SIG-M5 (cell line): ENCODE measurements around the gene ZNF205.

Experiments used
- DNase-seq: peaks from one replicate; lab custom pipeline; 2025; lab: John Stamatoyannopoulos, UW

Gene ZNF205

DNA sequence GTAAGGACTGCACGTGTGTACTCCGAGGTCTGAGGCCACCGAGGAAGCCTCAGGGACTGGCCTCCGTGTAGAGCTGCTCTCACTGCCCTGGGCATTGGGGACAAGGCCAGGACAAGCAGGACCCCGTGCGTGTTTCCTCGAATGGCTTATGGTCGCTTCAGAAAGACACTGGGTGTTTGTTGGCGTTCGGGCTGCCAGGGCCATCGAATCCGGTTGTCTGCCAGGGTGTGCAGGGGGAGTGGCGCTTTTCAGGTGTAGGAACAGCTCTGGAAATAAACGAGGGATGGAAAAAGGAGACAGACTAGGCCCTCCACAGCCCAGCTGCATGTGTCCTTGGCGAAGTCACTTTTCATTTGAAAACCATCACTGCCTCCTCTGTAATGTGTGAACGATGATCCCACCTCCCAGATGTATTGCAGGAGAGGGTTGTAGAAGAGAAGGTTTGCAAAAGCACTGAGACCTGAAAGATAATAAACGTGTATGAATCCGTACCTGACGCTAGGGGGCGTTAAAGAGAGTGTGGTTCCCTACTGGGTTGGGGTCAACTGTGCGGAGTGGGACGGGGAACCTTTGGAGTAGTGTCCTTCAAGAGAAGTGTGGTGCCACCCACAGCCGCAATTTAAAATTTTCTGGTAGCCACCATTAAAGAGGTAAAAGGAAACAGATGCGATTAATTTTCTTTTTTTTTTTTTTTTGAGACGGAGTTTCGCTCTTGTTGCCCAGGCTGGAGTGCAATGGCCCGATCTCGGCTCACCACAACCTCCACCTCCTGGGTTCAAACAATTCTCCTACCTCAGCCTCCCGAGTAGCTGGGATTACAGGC lies 11.2 kb upstream of the ZNF205 start:
- DNase-seq: no peak

DNA sequence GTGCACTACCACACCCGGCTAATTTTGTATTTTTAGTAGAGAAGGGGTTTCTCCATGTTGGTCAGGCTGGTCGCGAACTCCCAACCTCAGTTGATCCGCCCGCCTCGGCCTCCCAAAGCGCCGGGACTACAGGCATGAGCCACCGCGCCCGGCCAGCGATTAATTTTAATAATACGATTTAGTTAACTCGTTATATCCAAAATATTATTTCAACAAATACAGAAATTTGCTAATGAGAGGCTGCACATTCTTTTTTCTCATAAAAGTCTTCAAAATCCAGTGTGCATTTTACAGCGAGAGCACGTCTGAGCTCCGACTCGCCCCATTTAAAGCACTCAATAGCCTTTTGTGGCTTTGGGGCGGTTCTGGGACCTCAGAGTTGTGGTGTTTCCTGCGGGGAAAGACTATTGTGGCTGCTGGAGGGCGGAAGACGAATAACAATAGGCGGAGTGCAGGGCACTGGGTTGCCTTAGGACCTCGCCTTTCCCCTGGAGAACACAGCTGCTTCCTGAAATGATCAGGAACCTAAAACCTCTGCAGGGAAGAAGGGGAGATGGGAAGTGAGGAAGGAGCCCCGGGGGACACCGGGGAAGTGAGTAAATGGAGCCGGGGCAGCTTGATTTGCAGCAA lies 10.4 kb upstream of the ZNF205 start:
- no peak for DNase-seq

DNA sequence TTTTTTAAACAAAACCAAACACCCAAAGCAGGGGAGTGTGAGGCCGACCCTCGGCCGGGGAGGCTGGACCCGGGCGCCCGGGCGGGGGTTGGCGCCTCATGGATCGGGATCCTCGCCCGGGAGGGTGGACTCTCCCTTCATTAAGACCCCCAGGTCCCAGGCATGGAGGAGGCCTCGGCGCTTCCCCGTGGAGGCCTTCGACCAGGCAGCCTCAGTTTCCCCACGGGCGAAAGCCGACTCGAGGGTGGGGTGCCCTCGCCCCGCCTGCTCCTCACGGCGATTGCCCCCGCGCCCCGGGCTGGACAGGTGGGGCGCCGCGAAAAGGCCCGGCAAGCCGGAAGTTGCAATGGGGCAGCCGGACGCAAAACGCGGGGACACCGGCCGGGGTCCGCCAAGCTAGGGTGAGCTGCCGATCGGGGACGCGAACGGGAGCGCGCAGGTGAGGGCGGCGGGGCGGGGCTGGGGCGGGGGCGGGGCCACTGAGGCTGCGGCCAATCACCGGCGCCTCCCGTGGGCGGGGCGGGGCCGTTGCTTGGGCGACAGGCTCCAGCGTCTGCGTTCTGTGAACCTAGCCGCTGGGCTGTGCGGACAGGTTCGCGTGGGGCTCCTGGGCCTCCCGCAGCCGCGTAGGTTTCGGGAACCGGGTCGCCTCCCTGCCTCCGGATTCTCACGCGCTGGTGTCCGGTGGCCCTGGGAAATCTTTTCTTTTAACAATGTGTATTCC lies 6.0 kb upstream of the ZNF205 start:
- DNase-seq: no peak

DNA sequence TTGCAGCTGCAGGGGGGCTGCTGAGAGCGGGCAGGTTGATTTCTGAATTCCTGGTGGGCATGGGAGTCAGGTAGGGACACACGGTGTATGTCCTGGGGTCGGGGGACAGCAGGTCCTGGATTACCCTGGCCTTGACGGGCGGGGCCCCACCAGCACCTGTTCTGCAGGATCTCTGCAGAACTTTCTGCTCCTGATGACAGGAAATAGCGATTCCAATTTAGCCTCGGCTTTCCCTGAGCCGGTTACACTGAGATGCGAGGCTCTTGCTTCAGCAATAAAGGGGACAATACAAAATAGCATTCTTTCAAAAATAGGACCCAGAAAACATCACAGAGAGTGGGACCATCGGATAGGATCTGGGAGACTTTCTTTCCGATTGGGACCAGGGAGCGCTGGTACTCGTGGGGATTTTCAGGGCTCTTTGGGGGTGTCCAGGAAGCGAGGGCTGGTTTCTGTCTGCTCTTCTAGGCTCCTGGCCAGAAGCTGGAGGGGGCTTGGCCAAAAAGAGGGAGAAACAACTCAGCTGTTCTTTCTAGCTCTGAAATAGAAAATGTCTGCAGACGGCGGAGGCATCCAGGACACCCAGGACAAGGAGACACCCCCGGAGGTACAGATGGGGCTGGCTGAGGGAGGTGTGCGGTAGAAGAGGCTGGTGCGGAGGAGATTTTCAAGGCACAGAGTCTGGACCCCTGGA lies 642 bp downstream of the ZNF205 start:
- no peak for DNase-seq

DNA sequence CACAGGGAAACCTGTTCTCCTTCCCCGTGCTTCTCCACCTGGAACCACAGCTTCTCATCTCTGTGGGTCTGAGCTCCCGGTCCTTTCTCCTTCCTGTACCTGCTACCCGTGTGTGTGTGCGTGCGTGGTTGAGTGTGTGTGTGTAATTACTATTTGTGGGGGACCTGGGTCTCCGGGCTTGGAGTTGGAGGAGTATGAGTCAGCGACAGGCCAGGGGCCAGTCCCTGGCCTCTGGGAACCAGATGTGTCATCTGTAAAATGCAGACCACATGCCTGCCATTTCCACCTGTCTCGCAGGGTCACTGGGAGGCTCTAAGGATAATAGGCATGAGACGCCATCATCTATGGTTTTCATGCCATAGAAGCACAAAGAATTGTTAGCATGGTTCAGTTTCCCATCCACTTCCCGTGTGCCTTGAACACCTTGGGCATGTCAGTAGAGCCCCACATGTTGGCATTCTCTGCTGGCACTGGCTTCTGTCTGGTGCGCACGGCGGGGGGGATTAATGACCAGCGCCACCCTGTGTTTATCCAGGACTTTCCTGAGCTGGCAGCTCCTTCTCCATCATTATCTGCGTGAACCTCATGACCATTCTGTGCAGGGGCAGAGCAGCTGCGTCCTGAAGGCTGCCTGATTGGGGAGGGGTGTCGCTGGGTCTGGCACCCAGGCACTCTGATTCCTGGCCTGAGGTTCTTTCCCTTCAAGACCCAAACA lies 1.5 kb downstream of the ZNF205 start:
- DNase-seq: no peak

DNA sequence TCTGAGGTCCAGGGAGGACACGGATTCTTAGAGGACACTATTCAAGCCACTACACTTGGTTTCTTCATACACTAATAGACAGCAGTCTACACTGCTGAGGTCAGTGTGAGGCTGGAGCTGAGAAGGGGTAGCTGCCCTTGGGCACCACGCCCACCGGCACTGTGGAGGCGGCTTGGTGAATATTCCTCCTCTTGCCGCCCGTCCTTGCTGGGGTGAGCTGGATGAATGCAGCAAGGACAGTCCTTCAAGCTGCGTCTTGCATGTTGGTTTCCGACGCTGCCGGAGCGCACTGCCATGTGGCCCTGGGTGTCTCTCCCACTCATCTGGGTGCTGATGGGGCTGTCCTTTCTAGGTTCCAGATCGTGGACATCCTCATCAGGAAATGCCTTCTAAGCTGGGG lies 2.6 kb downstream of the ZNF205 start:
- no peak for DNase-seq

DNA sequence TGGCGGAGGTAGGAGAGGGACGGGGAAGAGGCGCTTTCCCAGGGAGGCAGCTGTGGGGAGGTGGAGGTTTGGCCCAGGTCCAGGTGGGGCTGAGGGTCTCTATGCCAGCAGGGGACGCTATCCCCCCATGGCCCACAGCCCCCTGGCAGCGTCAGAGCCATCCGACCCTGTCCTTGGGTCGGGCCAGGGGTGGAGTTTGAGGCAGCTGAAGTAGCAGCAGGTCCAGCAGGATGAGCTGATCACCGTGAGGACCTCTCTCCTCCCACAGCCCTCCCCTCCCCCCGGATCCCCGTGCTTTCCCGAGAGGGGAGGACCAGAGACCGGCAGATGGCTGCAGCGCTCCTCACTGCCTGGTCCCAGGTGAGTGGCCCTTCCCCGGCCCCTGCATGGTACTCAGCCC lies 3.2 kb downstream of the ZNF205 start:
- no peak for DNase-seq

DNA sequence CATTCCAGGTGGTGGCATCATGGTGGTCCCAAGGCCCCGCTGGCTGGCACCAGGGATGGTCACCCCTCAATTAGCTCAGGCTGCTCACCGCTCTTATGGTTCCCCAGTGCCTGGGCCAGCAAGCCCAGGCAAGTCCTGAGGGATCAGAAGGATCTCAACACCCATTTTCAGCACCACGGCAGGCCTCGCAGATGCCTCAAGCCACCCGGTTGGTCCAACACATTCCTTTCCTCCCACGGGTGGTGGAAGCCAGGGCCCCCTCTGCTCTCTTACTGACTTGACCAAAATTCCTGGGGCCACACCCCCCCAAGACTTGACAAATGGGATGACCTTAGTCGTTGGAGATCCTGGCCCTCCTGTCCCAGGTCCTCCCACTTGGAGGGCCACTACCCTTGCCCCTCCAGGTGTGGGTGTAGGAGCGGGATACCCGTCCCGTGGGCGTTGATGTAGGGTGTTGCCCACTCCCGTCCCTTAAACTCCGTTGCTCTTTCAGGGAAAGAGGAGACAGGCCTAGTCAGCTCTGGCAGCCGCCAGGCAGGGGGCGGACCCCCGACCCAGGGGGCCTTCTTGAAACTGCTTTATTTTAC lies 5.9 kb downstream of the ZNF205 start:
- no peak for DNase-seq

DNA sequence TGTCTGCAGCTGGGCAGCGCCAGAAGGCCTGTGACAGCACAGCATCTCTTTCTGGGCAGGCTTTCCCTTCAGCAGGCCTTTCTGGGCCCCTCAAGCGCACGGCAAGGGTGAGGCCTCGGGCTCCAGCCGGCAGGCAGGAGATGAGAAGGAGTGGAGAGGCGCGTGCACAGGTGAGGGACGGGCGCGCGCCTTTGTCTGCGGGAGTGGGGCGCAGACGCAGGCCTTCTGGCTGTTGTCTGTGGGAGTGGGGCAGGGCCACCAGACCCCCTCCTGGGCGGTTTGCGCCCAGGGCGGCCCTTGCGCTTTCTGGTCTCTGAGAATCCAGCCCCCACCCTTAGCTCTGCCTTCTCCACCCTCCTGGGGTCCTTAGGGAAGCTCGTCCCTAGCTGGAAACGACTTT lies 6.5 kb downstream of the ZNF205 start:
- DNase-seq: no peak

DNA sequence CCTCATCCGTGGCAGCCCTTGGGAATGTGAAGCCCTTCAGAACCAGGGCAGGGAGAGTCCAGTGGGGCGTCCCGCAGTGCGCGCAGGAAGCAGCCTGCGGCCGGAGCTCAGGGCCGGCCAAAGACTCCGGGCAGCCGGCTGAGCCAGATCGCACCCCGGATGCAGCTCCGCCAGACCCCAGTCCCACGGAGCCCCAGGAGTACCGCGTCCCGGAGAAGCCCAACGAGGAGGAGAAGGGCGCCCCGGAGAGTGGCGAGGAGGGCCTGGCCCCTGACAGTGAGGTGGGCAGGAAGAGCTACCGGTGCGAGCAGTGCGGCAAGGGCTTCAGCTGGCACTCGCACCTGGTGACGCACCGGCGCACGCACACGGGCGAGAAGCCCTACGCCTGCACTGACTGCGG lies 6.9 kb downstream of the ZNF205 start:
- no peak for DNase-seq

DNA sequence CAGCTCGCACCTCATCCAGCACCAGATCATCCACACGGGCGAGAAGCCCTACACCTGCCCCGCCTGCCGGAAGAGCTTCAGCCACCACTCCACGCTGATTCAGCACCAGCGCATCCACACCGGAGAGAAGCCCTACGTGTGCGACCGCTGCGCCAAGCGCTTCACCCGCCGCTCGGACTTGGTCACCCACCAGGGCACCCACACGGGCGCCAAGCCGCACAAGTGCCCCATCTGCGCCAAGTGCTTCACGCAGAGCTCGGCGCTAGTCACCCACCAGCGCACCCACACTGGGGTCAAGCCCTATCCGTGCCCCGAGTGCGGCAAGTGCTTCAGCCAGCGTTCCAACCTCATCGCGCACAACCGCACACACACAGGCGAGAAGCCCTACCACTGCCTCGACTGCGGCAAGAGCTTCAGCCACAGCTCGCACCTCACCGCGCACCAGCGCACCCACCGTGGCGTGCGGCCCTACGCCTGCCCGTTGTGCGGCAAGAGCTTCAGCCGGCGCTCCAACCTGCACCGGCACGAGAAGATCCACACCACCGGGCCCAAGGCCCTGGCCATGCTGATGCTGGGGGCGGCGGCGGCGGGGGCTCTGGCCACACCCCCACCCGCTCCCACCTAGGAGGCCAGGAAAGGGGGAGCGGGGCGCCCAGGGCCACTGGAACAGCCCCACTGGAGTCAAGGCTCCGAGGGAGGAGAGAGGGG lies 7.5 kb downstream of the ZNF205 start:
- no peak for DNase-seq

DNA sequence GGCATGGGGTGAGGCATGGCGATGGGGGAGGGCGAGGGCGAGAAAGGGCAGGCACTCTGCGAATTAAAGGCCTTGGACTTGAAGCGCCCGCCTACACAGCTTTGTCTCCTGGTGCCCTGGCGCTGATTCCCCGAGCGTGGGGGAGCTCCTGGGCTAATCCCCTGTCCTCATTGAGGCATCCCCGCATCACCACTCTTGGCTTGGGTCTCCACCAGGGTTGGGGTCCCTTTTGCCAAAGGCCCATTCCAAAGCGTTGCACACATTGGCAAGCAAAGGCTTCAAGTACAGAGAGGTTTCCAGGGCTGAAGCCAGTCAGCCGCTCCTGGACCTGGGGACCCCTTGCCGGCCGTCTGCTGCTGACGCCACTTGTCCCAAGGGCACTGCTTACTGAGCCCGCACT lies 8.0 kb downstream of the ZNF205 start:
- DNase-seq: no peak

DNA sequence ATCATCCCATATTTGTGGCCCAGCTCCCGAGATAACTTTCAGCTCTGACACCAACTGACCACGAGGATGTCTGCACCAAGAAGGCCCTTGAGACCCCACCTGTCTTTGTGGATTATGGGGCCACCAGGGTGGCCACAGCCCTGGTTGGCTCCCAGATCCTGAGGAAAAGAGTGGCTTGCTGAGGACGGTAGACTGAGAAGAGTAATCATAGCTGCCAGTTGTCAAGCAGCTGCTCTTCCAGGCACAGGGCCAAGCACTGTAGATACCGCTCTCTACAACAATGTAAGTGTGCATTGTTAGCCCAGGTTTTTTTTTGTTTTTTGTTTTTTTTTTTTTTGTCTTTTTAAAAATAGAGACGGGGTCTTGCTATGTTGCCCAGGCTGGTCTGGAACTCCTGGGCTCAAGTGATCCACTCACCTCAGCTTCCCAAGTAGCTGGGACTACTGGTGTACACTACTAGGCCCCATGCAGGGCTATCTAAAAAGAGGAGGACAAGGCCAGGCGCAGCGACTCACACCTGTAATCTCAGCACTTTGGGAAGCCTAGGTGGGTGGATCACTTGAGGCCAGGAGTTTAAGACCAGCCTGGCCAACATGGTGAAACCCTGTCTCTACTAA lies 9.6 kb downstream of the ZNF205 start:
- DNase-seq: no peak

DNA sequence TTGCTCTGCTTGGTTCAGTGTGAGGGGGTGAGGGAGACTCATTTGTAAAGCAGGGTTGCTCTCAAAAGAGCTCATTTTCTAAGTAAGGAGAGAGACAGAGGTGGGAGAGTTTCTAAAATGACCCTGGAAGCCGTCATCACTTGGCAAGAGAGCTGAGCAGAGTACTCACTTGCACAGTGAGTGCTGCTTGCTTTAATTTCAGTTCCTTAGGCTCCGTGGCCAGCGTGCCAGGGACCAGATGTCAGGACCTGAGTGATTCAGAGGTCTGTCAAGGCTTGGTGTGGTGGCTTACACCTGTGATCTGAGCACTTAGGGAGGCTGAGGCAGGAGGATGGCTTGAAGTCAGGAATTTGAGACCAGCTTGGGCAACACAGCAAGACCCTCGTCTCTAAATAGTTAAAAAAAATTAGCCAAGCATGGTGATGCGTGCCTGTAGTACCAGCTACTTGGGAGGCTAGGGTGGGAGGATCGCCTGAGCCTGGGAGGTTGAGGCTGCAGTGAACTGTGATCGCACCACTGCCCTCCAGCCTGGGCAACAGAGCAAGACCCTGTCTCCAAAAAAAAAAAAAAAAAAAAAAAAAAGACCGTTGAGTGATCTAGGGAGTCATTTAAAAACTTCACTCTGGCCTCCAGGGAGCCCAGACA lies 10.7 kb downstream of the ZNF205 start:
- DNase-seq: no peak

DNA sequence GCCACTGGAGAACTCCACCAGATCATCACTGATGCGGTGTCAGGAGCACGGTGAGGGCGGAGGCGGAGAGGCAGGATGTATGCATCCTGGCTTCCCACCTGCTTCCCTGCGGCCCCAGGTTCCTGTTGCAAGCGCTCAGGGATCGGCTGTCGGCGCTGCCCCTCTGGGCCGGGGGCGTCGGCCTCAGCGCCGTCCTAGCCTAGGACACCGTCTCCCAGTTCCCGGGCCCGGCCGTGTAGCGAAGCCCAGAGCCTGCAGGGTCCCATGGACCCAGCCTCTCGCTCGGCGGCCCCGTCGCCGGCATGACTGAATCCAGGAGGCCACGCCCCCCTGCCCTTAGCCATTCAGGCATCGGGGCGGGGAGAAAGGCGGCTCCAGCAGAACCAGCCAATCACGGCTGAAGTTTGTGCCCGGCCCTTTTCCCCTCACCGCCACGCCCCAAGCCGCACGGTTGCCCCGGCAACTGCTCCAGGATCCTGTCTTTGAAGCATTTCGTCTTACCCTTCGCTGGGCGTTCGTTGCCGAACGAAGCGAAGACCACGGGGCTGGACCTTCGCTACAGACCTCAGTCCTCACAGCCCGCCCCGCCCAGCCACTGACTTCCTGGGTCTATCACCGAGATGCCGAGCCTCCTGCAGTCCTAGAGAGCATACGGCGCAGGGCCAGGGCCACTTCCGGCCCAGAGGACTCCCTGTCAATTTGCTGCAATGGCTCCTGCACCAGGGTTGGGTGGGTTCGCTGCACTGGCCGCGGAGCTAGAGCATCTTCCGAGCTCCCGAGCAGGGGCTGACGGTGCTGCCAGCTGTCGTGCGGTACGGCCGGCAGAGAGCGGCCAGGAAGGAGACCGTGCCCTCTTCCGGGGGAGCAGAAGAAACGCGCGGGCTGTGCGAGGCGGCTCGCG lies 11.8 kb downstream of the ZNF205 start:
- peak; percentile 42 for DNase-seq

DNA sequence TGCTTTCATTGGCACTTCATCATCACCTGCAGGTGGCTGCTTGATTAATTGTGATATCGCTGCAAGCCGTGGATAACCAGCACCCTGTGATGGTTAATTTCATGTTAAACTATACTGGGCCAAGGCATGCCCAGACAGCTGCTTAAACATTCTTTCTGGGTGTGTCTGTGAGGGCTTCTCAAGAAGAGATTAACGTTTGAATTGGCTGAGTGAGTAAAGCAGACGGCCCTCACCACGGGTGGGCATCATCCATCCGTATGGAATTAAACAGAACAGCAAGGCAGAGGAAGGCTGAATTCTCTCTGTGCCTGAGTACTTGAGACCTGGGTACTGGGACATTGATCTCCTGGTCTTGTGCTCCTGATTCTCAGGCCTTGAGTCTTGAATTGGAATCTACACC lies 15.4 kb downstream of the ZNF205 start:
- DNase-seq: no peak

DNA sequence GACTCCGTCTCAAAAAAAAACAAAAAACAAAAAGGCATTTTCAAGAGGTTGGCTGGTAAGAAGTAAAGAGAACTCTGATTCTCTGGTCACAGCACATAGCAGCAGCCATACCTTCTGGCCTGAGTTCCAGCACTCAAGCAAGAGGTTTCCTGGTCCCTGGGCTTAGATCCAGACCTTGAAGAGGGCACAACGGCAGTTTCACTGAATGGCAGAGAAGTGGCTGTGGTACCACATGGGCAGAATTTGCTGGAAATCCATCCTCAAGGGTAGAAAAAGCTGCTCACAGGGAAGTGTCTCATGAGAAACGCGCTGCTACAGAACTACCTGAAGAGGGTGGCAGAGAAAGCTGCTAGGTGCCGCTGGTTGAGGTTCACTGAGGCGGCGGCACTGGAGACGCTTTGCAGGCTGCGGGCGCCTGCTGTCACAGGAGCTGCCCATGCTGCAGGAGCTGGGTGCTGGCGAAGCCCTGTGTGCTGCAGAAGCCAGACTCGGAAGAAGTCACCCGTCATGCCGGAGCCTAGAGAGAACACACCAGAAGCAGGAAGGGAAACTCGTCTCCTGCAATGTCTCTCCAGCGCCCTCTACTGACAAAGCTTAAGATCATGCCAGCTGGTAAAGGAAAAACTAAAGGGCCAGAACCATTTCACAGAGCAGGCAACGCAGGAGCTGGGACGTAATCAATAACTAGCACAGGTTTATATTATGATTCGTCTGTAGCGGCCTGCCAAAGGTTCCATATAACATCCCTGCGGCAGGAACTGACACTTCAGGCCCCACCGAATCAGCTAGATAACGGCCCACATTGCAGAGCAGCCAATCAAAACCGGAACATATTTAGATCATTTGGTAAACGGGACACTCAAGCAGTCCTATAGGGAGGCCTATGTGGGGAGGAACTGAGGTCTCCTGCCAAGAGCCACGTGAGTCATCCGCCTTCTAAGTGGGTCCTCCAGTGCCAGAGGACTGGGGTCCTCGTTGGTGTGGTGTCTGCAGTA lies 17.0 kb downstream of the ZNF205 start:
- peak; percentile 61 for DNase-seq
